ENCODE results near the gene HDDC3. TPM values are rescaled to one million over a fixed set of nuclear protein-coding genes. Genes with fewer than 3 reads are reported as not detected.

Gene HDDC3
- total RNA-seq, 1 donor from 2014 or later = 10.5 TPM

DNA sequence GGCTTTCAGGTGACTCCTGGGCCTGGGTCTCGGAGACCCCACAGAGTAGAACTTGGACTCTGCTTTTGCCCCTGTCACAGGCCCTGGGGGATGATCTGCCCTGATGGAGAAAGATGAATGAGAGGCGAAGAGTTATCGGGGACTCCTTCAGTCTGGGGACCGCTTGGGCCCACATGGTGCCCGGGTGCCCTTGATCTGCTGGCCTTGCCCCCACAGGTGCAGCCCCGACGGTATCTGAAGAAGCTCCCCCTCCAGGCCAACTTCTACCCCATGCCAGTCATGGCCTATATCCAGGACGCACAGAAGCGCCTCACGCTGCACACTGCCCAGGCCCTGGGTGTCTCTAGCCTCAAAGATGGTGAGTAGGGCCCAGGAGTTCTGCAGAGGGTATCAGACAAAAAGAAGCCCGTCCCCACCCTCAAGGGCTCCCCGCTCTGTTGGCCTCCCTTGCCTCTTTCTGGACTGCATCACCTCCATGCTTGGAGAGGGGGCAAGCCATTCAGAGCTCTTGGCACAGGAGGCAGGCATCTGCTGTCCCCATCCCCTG, 18.9 kb downstream of the HDDC3 start:
- H3K27me3 Mint-ChIP-seq (ENCODE audit: low read depth, unreplicated experiment) = no peaks in the 10 kb centered on the region
- no peaks in the 10 kb centered on the region for H3K36me3 ChIP-seq (ENCODE audit: insufficient read depth, low read length)
- H2AFZ ChIP-seq (ENCODE audit: low read depth, low read length) = no peak overlapping the region
- H3K4me2 ChIP-seq (ENCODE audit: low read length) = no peak overlapping the region
- H3K79me2 ChIP-seq (ENCODE audit: insufficient read depth, low read length) = no peaks in the 10 kb centered on the region
- H3K4me3 Mint-ChIP-seq (ENCODE audit: unreplicated experiment) = no peak overlapping the region
- no peaks in the 10 kb centered on the region for H3K9me3 Mint-ChIP-seq (ENCODE audit: unreplicated experiment)
- no peak overlapping the region for H3K27ac Mint-ChIP-seq (ENCODE audit: unreplicated experiment)
- peaks cover 17% of the 10 kb centered on the region for H3K4me1 Mint-ChIP-seq (ENCODE audit: low read depth, unreplicated experiment)
- DNase-seq (ENCODE audit: low read depth) (no peak), FAIRE-seq (no peak)
- no peak overlapping the region for H3K27ac ChIP-seq (ENCODE audit: low read depth, low read length)
- H3K4me1 ChIP-seq (ENCODE audit: insufficient read depth, low read length) = peaks cover 7% of the 10 kb centered on the region
- H3K36me3 Mint-ChIP-seq (ENCODE audit: low read depth, unreplicated experiment) = peaks cover 10% of the 10 kb centered on the region
- no peak overlapping the region for H3K9ac ChIP-seq (ENCODE audit: low read length)
- TF ChIP-seq, protein P1, sequence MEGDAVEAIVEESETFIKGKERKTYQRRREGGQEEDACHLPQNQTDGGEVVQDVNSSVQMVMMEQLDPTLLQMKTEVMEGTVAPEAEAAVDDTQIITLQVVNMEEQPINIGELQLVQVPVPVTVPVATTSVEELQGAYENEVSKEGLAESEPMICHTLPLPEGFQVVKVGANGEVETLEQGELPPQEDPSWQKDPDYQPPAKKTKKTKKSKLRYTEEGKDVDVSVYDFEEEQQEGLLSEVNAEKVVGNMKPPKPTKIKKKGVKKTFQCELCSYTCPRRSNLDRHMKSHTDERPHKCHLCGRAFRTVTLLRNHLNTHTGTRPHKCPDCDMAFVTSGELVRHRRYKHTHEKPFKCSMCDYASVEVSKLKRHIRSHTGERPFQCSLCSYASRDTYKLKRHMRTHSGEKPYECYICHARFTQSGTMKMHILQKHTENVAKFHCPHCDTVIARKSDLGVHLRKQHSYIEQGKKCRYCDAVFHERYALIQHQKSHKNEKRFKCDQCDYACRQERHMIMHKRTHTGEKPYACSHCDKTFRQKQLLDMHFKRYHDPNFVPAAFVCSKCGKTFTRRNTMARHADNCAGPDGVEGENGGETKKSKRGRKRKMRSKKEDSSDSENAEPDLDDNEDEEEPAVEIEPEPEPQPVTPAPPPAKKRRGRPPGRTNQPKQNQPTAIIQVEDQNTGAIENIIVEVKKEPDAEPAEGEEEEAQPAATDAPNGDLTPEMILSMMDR (IDR thresholded peaks at IDR 0.05; ENCODE audit: insufficient read depth, low read depth, low read length) = no peak
- TF ChIP-seq EZH2 (IDR thresholded peaks at IDR 0.05; ENCODE audit: insufficient read depth, low read length) = no peak
- no peaks in the 10 kb centered on the region for H3K27me3 ChIP-seq (ENCODE audit: insufficient read depth, low read length)
- H4K20me1 ChIP-seq (ENCODE audit: insufficient read depth, low read length) = no peaks in the 10 kb centered on the region
- H3K9me3 ChIP-seq (ENCODE audit: insufficient read depth, low read depth, low read length) = no peaks in the 10 kb centered on the region
- H3K4me3 ChIP-seq (ENCODE audit: insufficient read depth, low read depth, low read length) = no peak overlapping the region

- peaks cover 7% of the 10 kb centered on the region for H3K4me1 ChIP-seq (ENCODE audit: insufficient read depth, low read length)
- no peak overlapping the region for H3K27ac Mint-ChIP-seq (ENCODE audit: unreplicated experiment)
- H3K27me3 ChIP-seq (ENCODE audit: insufficient read depth, low read length) = no peaks in the 10 kb centered on the region
- H3K27me3 Mint-ChIP-seq (ENCODE audit: low read depth, unreplicated experiment) = no peaks in the 10 kb centered on the region
- H3K4me3 ChIP-seq (ENCODE audit: insufficient read depth, low read depth, low read length) = no peak overlapping the region
- FAIRE-seq (no peak), DNase-seq (ENCODE audit: low read depth) (no peak)
- no peak overlapping the region for H3K4me2 ChIP-seq (ENCODE audit: low read length)
- H3K27ac ChIP-seq (ENCODE audit: low read depth, low read length) = no peak overlapping the region
- peaks cover 17% of the 10 kb centered on the region for H3K4me1 Mint-ChIP-seq (ENCODE audit: low read depth, unreplicated experiment)
- H3K9me3 Mint-ChIP-seq (ENCODE audit: unreplicated experiment) = no peaks in the 10 kb centered on the region
- H3K9me3 ChIP-seq (ENCODE audit: insufficient read depth, low read depth, low read length) = no peaks in the 10 kb centered on the region
- H3K36me3 Mint-ChIP-seq (ENCODE audit: low read depth, unreplicated experiment) = peaks cover 10% of the 10 kb centered on the region
- H2AFZ ChIP-seq (ENCODE audit: low read depth, low read length) = no peak overlapping the region
- no peaks in the 10 kb centered on the region for H3K36me3 ChIP-seq (ENCODE audit: insufficient read depth, low read length)
- H3K79me2 ChIP-seq (ENCODE audit: insufficient read depth, low read length) = no peaks in the 10 kb centered on the region
- no peak overlapping the region for H3K9ac ChIP-seq (ENCODE audit: low read length)
- TF ChIP-seq, protein P1 (IDR thresholded peaks at IDR 0.05; ENCODE audit: insufficient read depth, low read depth, low read length) = no peak
- TF ChIP-seq EZH2 (IDR thresholded peaks at IDR 0.05; ENCODE audit: insufficient read depth, low read length) = no peak
- no peaks in the 10 kb centered on the region for H4K20me1 ChIP-seq (ENCODE audit: insufficient read depth, low read length)
- H3K4me3 Mint-ChIP-seq (ENCODE audit: unreplicated experiment) = no peak overlapping the region
Measured at GRCh38 chr15:90912770-90913075, 19.6 kb downstream of the HDDC3 start.

DNA sequence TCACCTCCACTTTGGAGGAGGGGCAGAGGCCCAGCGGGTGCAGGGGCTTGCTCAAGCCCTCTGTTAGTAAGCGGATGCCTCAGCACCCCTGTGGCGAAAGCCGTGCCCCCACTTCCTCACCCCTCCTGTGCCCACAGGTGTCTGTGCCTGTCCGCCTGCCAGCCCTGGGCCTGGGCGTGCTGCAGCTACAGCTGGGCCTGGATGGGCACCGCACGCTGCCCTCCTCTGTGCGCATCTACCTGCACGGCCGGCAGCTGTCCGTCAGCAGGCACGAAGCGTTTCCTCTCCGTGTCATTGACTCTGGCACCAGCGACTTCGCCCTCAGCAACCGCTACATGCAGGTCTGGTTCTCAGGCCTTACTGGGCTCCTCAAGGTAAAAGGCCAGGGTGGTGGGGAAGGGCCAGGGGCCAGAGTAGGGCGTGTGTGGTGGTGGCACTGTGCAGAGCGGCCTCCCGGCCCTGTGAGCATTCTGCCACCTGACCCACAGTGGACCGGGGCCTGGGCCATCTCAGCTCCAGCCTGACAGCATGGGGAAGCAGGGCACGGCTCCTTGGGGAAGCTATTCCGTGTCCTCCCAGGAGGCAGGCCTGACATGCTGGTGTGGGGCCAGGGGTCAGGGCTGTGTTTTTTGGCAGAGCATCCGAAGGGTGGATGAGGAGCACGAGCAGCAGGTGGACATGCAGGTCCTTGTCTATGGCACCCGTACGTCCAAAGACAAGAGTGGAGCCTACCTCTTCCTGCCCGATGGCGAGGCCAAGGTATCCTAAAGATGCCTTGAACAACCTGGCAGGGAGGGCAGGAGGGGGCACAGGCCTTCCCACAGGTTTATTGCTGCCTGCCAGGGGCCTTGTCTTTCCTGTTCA, 20.2 kb downstream of the HDDC3 start:
- H3K9me3 ChIP-seq (ENCODE audit: insufficient read depth, low read depth, low read length) = no peaks in the 10 kb centered on the region
- H3K4me1 ChIP-seq (ENCODE audit: insufficient read depth, low read length) = peaks cover 7% of the 10 kb centered on the region
- Mint-ChIP-seq H3K27me3 (ENCODE audit: low read depth, unreplicated experiment) (no peaks in the 10 kb centered on the region), H3K27ac (ENCODE audit: unreplicated experiment) (no peak overlapping the region), H3K36me3 (ENCODE audit: low read depth, unreplicated experiment) (peaks cover 11% of the 10 kb centered on the region), H3K4me1 (ENCODE audit: low read depth, unreplicated experiment) (peaks cover 15% of the 10 kb centered on the region), H3K4me3 (ENCODE audit: unreplicated experiment) (no peak overlapping the region), H3K9me3 (ENCODE audit: unreplicated experiment) (no peaks in the 10 kb centered on the region)
- H3K4me3 ChIP-seq (ENCODE audit: insufficient read depth, low read depth, low read length) = no peak overlapping the region
- no peak for DNase-seq (ENCODE audit: low read depth)
- H2AFZ ChIP-seq (ENCODE audit: low read depth, low read length) = no peak overlapping the region
- no peak overlapping the region for H3K9ac ChIP-seq (ENCODE audit: low read length)
- no peak overlapping the region for H3K27ac ChIP-seq (ENCODE audit: low read depth, low read length)
- H3K27me3 ChIP-seq (ENCODE audit: insufficient read depth, low read length) = no peaks in the 10 kb centered on the region
- no peak for FAIRE-seq
- no peak for TF ChIP-seq EZH2 (IDR thresholded peaks at IDR 0.05; ENCODE audit: insufficient read depth, low read length)
- TF ChIP-seq, protein P1 (IDR thresholded peaks at IDR 0.05; ENCODE audit: insufficient read depth, low read depth, low read length) = no peak
- no peaks in the 10 kb centered on the region for H3K36me3 ChIP-seq (ENCODE audit: insufficient read depth, low read length)
- H4K20me1 ChIP-seq (ENCODE audit: insufficient read depth, low read length) = no peaks in the 10 kb centered on the region
- no peaks in the 10 kb centered on the region for H3K79me2 ChIP-seq (ENCODE audit: insufficient read depth, low read length)
- no peak overlapping the region for H3K4me2 ChIP-seq (ENCODE audit: low read length)
